ACHN (cell line): ENCODE measurements around the gene ZNF787.

Experiments used
- DNase-seq: peaks from one replicate; pipeline ENCODE4 v3.0.0-alpha.2; 2015
- in situ Hi-C: cut with HindIII; loops from 2 replicates; pipeline ENCODE4 v1.10.0; 2017; ENCODE audit warnings: low sequenced_read_pairs, low pct_ligation_motif_present, low pct_unique_long_range_greater_than_20kb

ZNF787 gene

GRCh38 chr19:56146904-56147303, 25.8 kb upstream of the ZNF787 start:
- DNase-seq: no peak
- in situ Hi-C loops: no loop called here

GRCh38 chr19:56145698-56146097, 24.6 kb upstream of the ZNF787 start:
- in situ Hi-C loops: no loop called here
- DNase-seq: no peak

GRCh38 chr19:56144831-56145230, 23.7 kb upstream of the ZNF787 start:
- DNase-seq: no peak
- in situ Hi-C loops: no loop called here

GRCh38 chr19:56144376-56144775, 23.3 kb upstream of the ZNF787 start:
- DNase-seq: no peak

GRCh38 chr19:56142897-56143434, 21.9 kb upstream of the ZNF787 start:
- in situ Hi-C loops: no loop called here
- no peak for DNase-seq

More at GRCh38 chr19:56144376-56144775, 23.3 kb upstream of the ZNF787 start:
- in situ Hi-C loops: no loop called here

- in situ Hi-C loops: no loop called here
- DNase-seq: no peak
Measured at GRCh38 chr19:56142087-56142787, 21.1 kb upstream of the ZNF787 start.

GRCh38 chr19:56141417-56141993, 20.4 kb upstream of the ZNF787 start:
- no peak for DNase-seq
- in situ Hi-C loops: no loop called here

- in situ Hi-C loops: no loop called here
- peak; percentile 98 for DNase-seq
Measured at GRCh38 chr19:56140583-56141416, 19.7 kb upstream of the ZNF787 start, which contains the start of gene ZNF444. TSS of gene ZNF444 (plus strand) at chr19:56141287. CDS start at chr19:56146912, 5,625 bp downstream.

- no peak for DNase-seq
- in situ Hi-C loops: no loop called here
Measured at GRCh38 chr19:56139847-56140582, 18.9 kb upstream of the ZNF787 start.

- no peak for DNase-seq
- in situ Hi-C loops: no loop called here
Measured at GRCh38 chr19:56138069-56138468, 17.0 kb upstream of the ZNF787 start.

GRCh38 chr19:56137405-56137804, 16.3 kb upstream of the ZNF787 start:
- in situ Hi-C loops: no loop called here
- no peak for DNase-seq

- in situ Hi-C loops: no loop called here
Measured at GRCh38 chr19:56136362-56136761, 15.3 kb upstream of the ZNF787 start.

GRCh38 chr19:56134654-56134921, 13.5 kb upstream of the ZNF787 start:
- no peak for DNase-seq
- in situ Hi-C loops: no loop called here

More at GRCh38 chr19:56136362-56136761, 15.3 kb upstream of the ZNF787 start:
- no peak for DNase-seq

GRCh38 chr19:56133858-56134653, 13.0 kb upstream of the ZNF787 start:
- DNase-seq: no peak
- in situ Hi-C loops: no loop called here

GRCh38 chr19:56132316-56132822, 11.3 kb upstream of the ZNF787 start:
- in situ Hi-C loops: no loop called here
- DNase-seq: no peak

- no peak for DNase-seq
- in situ Hi-C loops: no loop called here
Measured at GRCh38 chr19:56131651-56132050, 10.6 kb upstream of the ZNF787 start.

GRCh38 chr19:56130006-56130405, 8.9 kb upstream of the ZNF787 start:
- in situ Hi-C loops: no loop called here
- DNase-seq: no peak
